ENCODE results near the gene ZNF324. TPM values are rescaled to one million over a fixed set of nuclear protein-coding genes. Genes with fewer than 3 reads are reported as not detected.

The ZNF324 gene
- total and polyA plus RNA-seq, 2 of the 13 experiments (the other 11 are each of a cell fraction or from before 2014, with no cell fraction given): 1.1 to 4.7 TPM

- TF ChIP-seq ZMYM2 (CRISPR knock-in tag; IDR thresholded peaks at IDR 0.05) (no peak), ZNF124 (CRISPR knock-in tag; IDR thresholded peaks at IDR 0.05) (peak; percentile 46; the same call in 1 of the 2 replicates), BATF2 (CRISPR knock-in tag; IDR thresholded peaks at IDR 0.05) (no peak), CERS6 (CRISPR knock-in tag; IDR thresholded peaks at IDR 0.05) (no peak), FOXA3 (CRISPR knock-in tag; IDR thresholded peaks at IDR 0.05) (peak; percentile 54), ZNF510 (CRISPR knock-in tag; IDR thresholded peaks at IDR 0.05; ENCODE audit: low read depth) (no peak), LRRFIP1 (CRISPR knock-in tag; conservative IDR thresholded peaks at IDR 0.05) (no peak), NFRKB (IDR thresholded peaks at IDR 0.05) (no peak), U2AF2 (IDR thresholded peaks at IDR 0.05; ENCODE audit: low read depth, low read length) (peak; percentile 67; the same call in 1 of the 2 replicates), HINFP (CRISPR knock-in tag; IDR thresholded peaks at IDR 0.05; ENCODE audit: low read depth) (peak; percentile 89), RBFOX2 (IDR thresholded peaks at IDR 0.05; ENCODE audit: low read depth, low read length) (peak; percentile 79), HNF1B (CRISPR knock-in tag; IDR thresholded peaks at IDR 0.05) (peak; percentile 66; the same call in 1 of the 2 replicates), ZSCAN31 (CRISPR knock-in tag; IDR thresholded peaks at IDR 0.05; ENCODE audit: low read depth) (no peak)
- TF ChIP-seq, protein P1, sequence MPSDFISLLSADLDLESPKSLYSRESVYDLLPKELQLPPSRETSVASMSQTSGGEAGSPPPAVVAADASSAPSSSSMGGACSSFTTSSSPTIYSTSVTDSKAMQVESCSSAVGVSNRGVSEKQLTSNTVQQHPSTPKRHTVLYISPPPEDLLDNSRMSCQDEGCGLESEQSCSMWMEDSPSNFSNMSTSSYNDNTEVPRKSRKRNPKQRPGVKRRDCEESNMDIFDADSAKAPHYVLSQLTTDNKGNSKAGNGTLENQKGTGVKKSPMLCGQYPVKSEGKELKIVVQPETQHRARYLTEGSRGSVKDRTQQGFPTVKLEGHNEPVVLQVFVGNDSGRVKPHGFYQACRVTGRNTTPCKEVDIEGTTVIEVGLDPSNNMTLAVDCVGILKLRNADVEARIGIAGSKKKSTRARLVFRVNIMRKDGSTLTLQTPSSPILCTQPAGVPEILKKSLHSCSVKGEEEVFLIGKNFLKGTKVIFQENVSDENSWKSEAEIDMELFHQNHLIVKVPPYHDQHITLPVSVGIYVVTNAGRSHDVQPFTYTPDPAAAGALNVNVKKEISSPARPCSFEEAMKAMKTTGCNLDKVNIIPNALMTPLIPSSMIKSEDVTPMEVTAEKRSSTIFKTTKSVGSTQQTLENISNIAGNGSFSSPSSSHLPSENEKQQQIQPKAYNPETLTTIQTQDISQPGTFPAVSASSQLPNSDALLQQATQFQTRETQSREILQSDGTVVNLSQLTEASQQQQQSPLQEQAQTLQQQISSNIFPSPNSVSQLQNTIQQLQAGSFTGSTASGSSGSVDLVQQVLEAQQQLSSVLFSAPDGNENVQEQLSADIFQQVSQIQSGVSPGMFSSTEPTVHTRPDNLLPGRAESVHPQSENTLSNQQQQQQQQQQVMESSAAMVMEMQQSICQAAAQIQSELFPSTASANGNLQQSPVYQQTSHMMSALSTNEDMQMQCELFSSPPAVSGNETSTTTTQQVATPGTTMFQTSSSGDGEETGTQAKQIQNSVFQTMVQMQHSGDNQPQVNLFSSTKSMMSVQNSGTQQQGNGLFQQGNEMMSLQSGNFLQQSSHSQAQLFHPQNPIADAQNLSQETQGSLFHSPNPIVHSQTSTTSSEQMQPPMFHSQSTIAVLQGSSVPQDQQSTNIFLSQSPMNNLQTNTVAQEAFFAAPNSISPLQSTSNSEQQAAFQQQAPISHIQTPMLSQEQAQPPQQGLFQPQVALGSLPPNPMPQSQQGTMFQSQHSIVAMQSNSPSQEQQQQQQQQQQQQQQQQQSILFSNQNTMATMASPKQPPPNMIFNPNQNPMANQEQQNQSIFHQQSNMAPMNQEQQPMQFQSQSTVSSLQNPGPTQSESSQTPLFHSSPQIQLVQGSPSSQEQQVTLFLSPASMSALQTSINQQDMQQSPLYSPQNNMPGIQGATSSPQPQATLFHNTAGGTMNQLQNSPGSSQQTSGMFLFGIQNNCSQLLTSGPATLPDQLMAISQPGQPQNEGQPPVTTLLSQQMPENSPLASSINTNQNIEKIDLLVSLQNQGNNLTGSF (CRISPR knock-in tag; IDR thresholded peaks at IDR 0.05): no peak
These were observed at the start of gene ZNF324 (continued) for GRCh38 chr19:58466760-58467589.
